SK-N-SH (cell line): ENCODE data around the gene RBM19.

Source experiments
- CHD2 ChIP-seq: fragments of 150-350 bp; IDR thresholded peaks from 2 replicates; pipeline ENCODE4 v1.6.1; 2018; ENCODE audit warnings: low read length; ENCODE audit not compliant: partially characterized antibody
- PBX3 ChIP-seq: IDR thresholded peaks from 2 replicates; pipeline ENCODE4; 2012
- RAD21 ChIP-seq: IDR thresholded peaks from 2 replicates; pipeline ENCODE4 v1.6.1; 2012; ENCODE audit warnings: mild to moderate bottlenecking, low read length
- RCOR1 ChIP-seq: fragments of 150-350 bp; IDR thresholded peaks from 2 replicates; pipeline ENCODE4 v1.6.1; 2017; ENCODE audit warnings: antibody characterized with exemption, low read length
- RFX5 ChIP-seq: IDR thresholded peaks from 2 replicates; pipeline ENCODE4 v1.6.1; 2012; ENCODE audit warnings: mild to moderate bottlenecking, improper control_type of control experiment, low read length
- TAF1 ChIP-seq: IDR thresholded peaks from 2 replicates; pipeline ENCODE4 v1.6.1; 2012; ENCODE audit warnings: low read depth, mild to moderate bottlenecking, low read length, moderate library complexity, borderline replicate concordance
- TCF12 ChIP-seq: IDR thresholded peaks from 2 replicates; pipeline ENCODE4 v1.4.0; 2012
- TEAD4 ChIP-seq: IDR thresholded peaks from 2 replicates; pipeline ENCODE4 v1.4.0; 2012; ENCODE audit warnings: mild to moderate bottlenecking, borderline replicate concordance; ENCODE audit not compliant: insufficient read depth
- TF ChIP-seq, protein P1 (sequence below): fragments of 200-600 bp; sonication (generic); IDR thresholded peaks from 2 replicates; pipeline ENCODE4 v1.6.1; 2017; ENCODE audit warnings: antibody characterized with exemption, mild to moderate bottlenecking, moderate library complexity
- TF ChIP-seq, protein P2 (sequence below): fragments of 150-350 bp; IDR thresholded peaks from 2 replicates; pipeline ENCODE4 v1.6.1; 2017; ENCODE audit warnings: antibody characterized with exemption, low read length, low read depth, borderline replicate concordance

DNA sequence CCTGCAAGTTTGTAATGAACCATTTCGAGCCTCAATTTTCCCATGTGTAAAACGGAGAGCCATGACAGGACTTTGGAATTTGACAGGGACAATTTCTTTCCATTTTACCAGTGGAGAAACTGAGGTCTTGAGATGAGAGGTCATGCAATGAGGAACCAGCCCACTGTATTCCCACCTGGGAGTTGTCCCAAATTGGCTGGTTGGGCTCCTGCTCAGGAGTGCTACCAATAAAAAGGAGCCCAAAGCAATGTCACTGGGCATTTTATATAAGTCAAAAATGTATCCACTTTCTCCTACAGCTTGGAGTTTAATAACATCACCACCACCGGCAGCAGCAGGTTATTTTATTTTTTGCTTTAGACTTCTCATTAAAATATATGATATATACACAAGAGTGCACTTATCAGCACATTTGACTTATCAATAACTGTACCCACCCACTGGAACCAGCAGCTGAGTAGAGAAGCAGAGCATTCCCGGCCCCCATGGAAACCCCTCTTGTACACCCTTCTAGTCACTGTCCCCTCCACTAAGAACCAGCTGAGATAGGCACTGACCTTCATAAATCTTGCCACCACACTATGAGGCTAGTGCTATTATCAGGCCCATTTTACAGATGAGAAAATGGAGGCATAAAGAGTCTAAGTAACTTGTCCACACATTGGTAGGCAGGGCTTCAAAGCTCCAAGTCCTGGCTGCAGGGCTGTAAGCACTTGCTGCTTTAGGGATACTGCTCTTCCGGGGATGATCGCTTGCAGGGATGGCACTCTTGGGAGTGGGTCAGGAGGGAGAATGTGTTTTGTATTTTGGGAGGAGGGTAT is 25.3 kb upstream of the RBM19 start:
- TF ChIP-seq PBX3 (no peak), RAD21 (no peak), TEAD4 (no peak), RFX5 (no peak), RCOR1 (no peak), TAF1 (no peak), CHD2 (no peak), TCF12 (no peak)
- TF ChIP-seq, protein P1, sequence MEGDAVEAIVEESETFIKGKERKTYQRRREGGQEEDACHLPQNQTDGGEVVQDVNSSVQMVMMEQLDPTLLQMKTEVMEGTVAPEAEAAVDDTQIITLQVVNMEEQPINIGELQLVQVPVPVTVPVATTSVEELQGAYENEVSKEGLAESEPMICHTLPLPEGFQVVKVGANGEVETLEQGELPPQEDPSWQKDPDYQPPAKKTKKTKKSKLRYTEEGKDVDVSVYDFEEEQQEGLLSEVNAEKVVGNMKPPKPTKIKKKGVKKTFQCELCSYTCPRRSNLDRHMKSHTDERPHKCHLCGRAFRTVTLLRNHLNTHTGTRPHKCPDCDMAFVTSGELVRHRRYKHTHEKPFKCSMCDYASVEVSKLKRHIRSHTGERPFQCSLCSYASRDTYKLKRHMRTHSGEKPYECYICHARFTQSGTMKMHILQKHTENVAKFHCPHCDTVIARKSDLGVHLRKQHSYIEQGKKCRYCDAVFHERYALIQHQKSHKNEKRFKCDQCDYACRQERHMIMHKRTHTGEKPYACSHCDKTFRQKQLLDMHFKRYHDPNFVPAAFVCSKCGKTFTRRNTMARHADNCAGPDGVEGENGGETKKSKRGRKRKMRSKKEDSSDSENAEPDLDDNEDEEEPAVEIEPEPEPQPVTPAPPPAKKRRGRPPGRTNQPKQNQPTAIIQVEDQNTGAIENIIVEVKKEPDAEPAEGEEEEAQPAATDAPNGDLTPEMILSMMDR: no peak
- TF ChIP-seq, protein P2, sequence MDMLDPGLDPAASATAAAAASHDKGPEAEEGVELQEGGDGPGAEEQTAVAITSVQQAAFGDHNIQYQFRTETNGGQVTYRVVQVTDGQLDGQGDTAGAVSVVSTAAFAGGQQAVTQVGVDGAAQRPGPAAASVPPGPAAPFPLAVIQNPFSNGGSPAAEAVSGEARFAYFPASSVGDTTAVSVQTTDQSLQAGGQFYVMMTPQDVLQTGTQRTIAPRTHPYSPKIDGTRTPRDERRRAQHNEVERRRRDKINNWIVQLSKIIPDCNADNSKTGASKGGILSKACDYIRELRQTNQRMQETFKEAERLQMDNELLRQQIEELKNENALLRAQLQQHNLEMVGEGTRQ: no peak
